Testis (tissue), 3 donors: ENCODE data around the gene FBLL1. TPM values are rescaled to one million over a fixed set of nuclear protein-coding genes. Genes with fewer than 3 reads are reported as not detected.

Experiments used
- DNase-seq: peaks from one replicate; pipeline ENCODE4 v3.0.0-alpha.2; 2019
- H3K27ac ChIP-seq, 2 donors: fragments of 200-600 bp; sonication (generic); one replicate each; pipeline ENCODE4 v1.5.1; 2019
- H3K27me3 ChIP-seq: fragments of 200-600 bp; sonication (generic); one replicate; pipeline ENCODE4 v1.5.1; 2019
- H3K36me3 ChIP-seq: fragments of 200-600 bp; sonication (generic); one replicate; pipeline ENCODE4 v1.5.1; 2017; ENCODE audit warnings: low read depth; ENCODE audit errors: missing control alignments
- H3K4me1 ChIP-seq: fragments of 200-600 bp; sonication (generic); one replicate; pipeline ENCODE4 v1.5.1; 2019
- H3K4me3 ChIP-seq, 2 donors: fragments of 200-600 bp; sonication (generic); one replicate each; pipeline ENCODE4 v1.5.1; 2017 to 2019
- H3K9me3 ChIP-seq: fragments of 200-600 bp; sonication (generic); one replicate; pipeline ENCODE4 v1.5.1; 2017
- CTCF ChIP-seq, 3 experiments: fragments of 450-650 bp in 2 of 3; fragments of 200-600 bp in 1 of 3; sonication (generic) in 1 of 3; IDR thresholded peaks; one replicate each; pipeline ENCODE4 v1.5.1; 2016 to 2019; ENCODE audit warnings: antibody characterized with exemption in 3 of 3, mild to moderate bottlenecking in 2 of 3, moderate library complexity in 1 of 3
- POLR2A ChIP-seq: fragments of 450-650 bp; IDR thresholded peaks from one replicate; pipeline ENCODE4 v1.6.1; 2017; ENCODE audit warnings: antibody characterized with exemption, mild to moderate bottlenecking, moderate library complexity
- WGBS, 2 donors: methylation state at CpG; one replicate each; pipeline ENCODE4 v1.1.5; 2018; 5-methylcytosine and 5-hydroxymethylcytosine counted together
- intact Hi-C: fragments of 100-400 bp; cut with DNase I; formaldehyde crosslinking; loops from one replicate; pipeline ENCODE4 v1.15.1; 2023; ENCODE audit warnings: low total_unique reads
- polyA plus RNA-seq: library from polyadenylated mRNA; stranded (reverse); fragments of 350-450 nt; fragmentation: Illumina TruSeq; extraction: RNeasy Lipid Tissue Mini Kit (QIAGEN cat#74804); gene quantifications from one replicate; pipeline ENCODE4 v1.2.3, GENCODE V29; 2014; ENCODE audit warnings: low read depth, low replicate concordance; ENCODE audit not compliant: insufficient read depth
- total RNA-seq, 2 donors: library from RNA; depleted of rRNA; stranded (reverse); fragments of >200 nt; gene quantifications; one replicate each; pipeline ENCODE4 v1.2.3, GENCODE V29; 2016

The FBLL1 gene
- total and polyA plus RNA-seq, 3 donors from 2014 or later: 6.4 to 12.4 (median 11.5) TPM

GRCh38 chr5:168575391-168576372 is 46.6 kb downstream of the FBLL1 start:
- Histone ChIP-seq H3K4me3 (no peak overlapping the region), H3K4me1 (peaks cover 18% of the 10 kb centered on the region), H3K27me3 (no peaks in the 10 kb centered on the region), H3K27ac (no peak overlapping the region), H3K36me3 (no peaks in the 10 kb centered on the region), H3K9me3 (no peaks in the 10 kb centered on the region)
- intact Hi-C loops: no loop called here
- DNase-seq: peak; percentile 34
- 76 to 86% methylated on average over 7 of the region's 7 CpGs for WGBS, 2 donors
- TF ChIP-seq CTCF (IDR thresholded peaks at IDR 0.05) (no peak), POLR2A (no peak)

GRCh38 chr5:168578006-168578405 is 48.9 kb downstream of the FBLL1 start:
- Histone ChIP-seq H3K27me3 (no peaks in the 10 kb centered on the region), H3K9me3 (no peaks in the 10 kb centered on the region), H3K36me3 (no peaks in the 10 kb centered on the region), H3K4me3 (peak overlapping the region; percentile 89 to 90), H3K27ac (peak overlapping the region; percentile 92 to 97), H3K4me1 (peaks cover 22% of the 10 kb centered on the region)
- TF ChIP-seq CTCF (IDR thresholded peaks at IDR 0.05) (no peak), POLR2A (no peak)
- WGBS, 2 donors: 7 to 15% methylated on average over 3 of the region's 3 CpGs
- no peak for DNase-seq
- intact Hi-C loops: no loop called here

GRCh38 chr5:168578538-168579487 is 49.7 kb downstream of the FBLL1 start, which contains the start of gene PANK3:
PANK3 (minus strand) TSS chr5:168579368; CDS start chr5:168579283, 85 bp downstream.
- H3K27ac ChIP-seq: peak within 1 kb of the TSS; percentile 92 to 97
- H3K4me1 ChIP-seq: peaks cover 22% of the 10 kb centered on the region
- H3K9me3 ChIP-seq: no peaks in the 10 kb centered on the region
- 0% methylated on average over 20 to 43 of the region's 63 CpGs for WGBS, 2 donors
- DNase-seq: peak; percentile 74
- intact Hi-C loops: no loop called here
- TF ChIP-seq POLR2A (no peak), CTCF (IDR thresholded peaks at IDR 0.05) (no peak)
- H3K4me3 ChIP-seq: peak within 1 kb of the TSS; percentile 89 to 90
- no peaks in the 10 kb centered on the region for H3K36me3 ChIP-seq
- H3K27me3 ChIP-seq: no peaks in the 10 kb centered on the region

- 1 to 9% methylated on average over 12 to 47 of the region's 52 CpGs for WGBS, 2 donors
- H3K27me3 ChIP-seq: no peaks in the 10 kb centered on the region
- H3K27ac ChIP-seq: peak overlapping the region; percentile 92 to 97
- TF ChIP-seq POLR2A (no peak), CTCF (IDR thresholded peaks at IDR 0.05) (no peak)
- peak; percentile 100 for DNase-seq
- H3K4me3 ChIP-seq: peak overlapping the region; percentile 89 to 90
- H3K9me3 ChIP-seq: no peaks in the 10 kb centered on the region
- intact Hi-C loops: no loop called here
- peaks cover 19% of the 10 kb centered on the region for H3K4me1 ChIP-seq
- no peaks in the 10 kb centered on the region for H3K36me3 ChIP-seq
These were observed 50.6 kb downstream of the FBLL1 start for GRCh38 chr5:168579488-168580226.
